ENCODE measurements around the gene LIG1.

DNA sequence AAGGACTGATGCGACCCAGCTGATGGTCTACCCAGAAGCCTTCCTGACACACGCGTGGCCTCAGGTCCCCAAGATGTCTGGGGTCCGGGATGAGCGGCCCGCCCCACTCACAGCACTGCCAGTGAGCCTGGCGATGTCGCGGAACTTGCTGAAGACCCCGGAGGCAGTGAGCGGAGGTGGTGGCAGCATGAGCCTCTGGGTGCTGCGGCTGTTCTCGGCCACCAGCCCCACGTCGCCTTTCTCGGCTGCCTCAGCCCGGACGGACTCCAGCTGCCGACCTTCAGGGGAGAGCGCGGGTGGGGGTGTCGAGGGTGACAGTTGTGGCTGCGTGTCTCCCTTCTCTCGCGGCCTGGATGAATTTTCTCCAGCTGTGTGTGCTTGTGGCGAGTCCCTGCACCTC, 32.7 kb downstream of the LIG1 start:
- TF ChIP-seq, protein P1, sequence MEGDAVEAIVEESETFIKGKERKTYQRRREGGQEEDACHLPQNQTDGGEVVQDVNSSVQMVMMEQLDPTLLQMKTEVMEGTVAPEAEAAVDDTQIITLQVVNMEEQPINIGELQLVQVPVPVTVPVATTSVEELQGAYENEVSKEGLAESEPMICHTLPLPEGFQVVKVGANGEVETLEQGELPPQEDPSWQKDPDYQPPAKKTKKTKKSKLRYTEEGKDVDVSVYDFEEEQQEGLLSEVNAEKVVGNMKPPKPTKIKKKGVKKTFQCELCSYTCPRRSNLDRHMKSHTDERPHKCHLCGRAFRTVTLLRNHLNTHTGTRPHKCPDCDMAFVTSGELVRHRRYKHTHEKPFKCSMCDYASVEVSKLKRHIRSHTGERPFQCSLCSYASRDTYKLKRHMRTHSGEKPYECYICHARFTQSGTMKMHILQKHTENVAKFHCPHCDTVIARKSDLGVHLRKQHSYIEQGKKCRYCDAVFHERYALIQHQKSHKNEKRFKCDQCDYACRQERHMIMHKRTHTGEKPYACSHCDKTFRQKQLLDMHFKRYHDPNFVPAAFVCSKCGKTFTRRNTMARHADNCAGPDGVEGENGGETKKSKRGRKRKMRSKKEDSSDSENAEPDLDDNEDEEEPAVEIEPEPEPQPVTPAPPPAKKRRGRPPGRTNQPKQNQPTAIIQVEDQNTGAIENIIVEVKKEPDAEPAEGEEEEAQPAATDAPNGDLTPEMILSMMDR (IDR thresholded peaks at IDR 0.05; ENCODE audit: poor library complexity) = no peak
- TF ChIP-seq EZH2 (IDR thresholded peaks at IDR 0.05; ENCODE audit: borderline replicate concordance) = no peak
- no peak for TF ChIP-seq EZH2phosphoT487 (IDR thresholded peaks at IDR 0.05; ENCODE audit: low read depth, severe bottlenecking, unreplicated experiment)

Measured in hepatocyte (in vitro differentiated cells).